GM12878 (cell line): Measurements from ENCODE around the gene RNF11. TPM values are rescaled to one million over a fixed set of nuclear protein-coding genes. Genes with fewer than 3 reads are reported as not detected.

Experiments used
- ATAC-seq: fragments of 200-7000 bp; cut with Tn5 transposase; 3 replicates; pipeline ENCODE4 v1.9.1; 2020; ENCODE audit warnings: mild to moderate bottlenecking, moderate library complexity
- BruUV-seq: library from RNA; stranded (reverse); fragments of 400-500 nt; replicated peaks from 2 replicates; lab custom pipeline; 2021; lab: Mats Ljungman, UMichigan
- CTCF ChIA-PET: fragments of 300-600 bp; sonication (Branson Sonifier 250); formaldehyde crosslinking; extraction: SDS; loops from one replicate; lab custom pipeline; 2021; ENCODE audit warnings: inconsistent platforms; lab: Yijun Ruan, JAX
- POLR2A ChIA-PET: fragments of 350-600 bp; formaldehyde crosslinking; extraction: SDS; loops from one replicate; lab custom pipeline; 2021; ENCODE audit warnings: inconsistent platforms; lab: Charles Lee
- RAD21 ChIA-PET: fragments of 300-600 bp; sonication (Branson Sonifier 250); formaldehyde crosslinking; loops from one replicate; lab custom pipeline; 2023; ENCODE audit warnings: antibody characterized with exemption; ENCODE audit not compliant: unreplicated experiment; lab: Charles Lee
- SMC1A ChIA-PET: fragments of 300-600 bp; sonication (Branson Sonifier 250); formaldehyde crosslinking; loops from one replicate; lab custom pipeline; 2023; ENCODE audit not compliant: unreplicated experiment, uncharacterized antibody; lab: Charles Lee
- DNase-seq: peaks from one replicate; pipeline ENCODE4 v3.0.0-alpha.2; 2011; ENCODE audit warnings: low read depth, low spot score
- FAIRE-seq: peaks from 3 replicates; lab custom pipeline; 2011; peaks lifted over from hg19 to GRCh38; lab: Jason Lieb, UNC
- H2AFZ ChIP-seq: 2 replicates; pipeline ENCODE4 v1.6.0; 2011; ENCODE audit warnings: low read depth, low read length, control low read depth; ENCODE audit not compliant: control insufficient read depth
- H3K27ac ChIP-seq: 2 replicates; pipeline ENCODE4 v1.5.1; 2011; ENCODE audit warnings: control low read depth; ENCODE audit not compliant: control insufficient read depth, insufficient read depth
- H3K27me3 ChIP-seq, 2 experiments: replicated peaks in 1 of 2; 2 replicates each; pipeline versions ENCODE4 v1.6.0 to v1.6.1; 2011; ENCODE audit warnings: low read length in 1 of 2; ENCODE audit not compliant: control insufficient read depth in 2 of 2, insufficient read depth in 2 of 2
- H3K36me3 ChIP-seq, 2 experiments: 2 replicates each; pipeline ENCODE4 v1.5.1; 2011; ENCODE audit warnings: low read length in 1 of 2; ENCODE audit not compliant: control insufficient read depth in 2 of 2, insufficient read depth in 2 of 2
- H3K4me1 ChIP-seq: 2 replicates; pipeline ENCODE4 v1.6.1; 2011; ENCODE audit warnings: mild to moderate bottlenecking, low read length, moderate library complexity, mixed read lengths; ENCODE audit not compliant: control insufficient read depth, insufficient read depth
- H3K4me2 ChIP-seq: 2 replicates; pipeline ENCODE4 v1.6.0; 2011; ENCODE audit warnings: control low read depth; ENCODE audit not compliant: control insufficient read depth, insufficient read depth
- H3K4me3 ChIP-seq: fragments of 200-600 bp; sonication (generic); 2 replicates; pipeline ENCODE4 v1.5.1; 2016
- H3K79me2 ChIP-seq: 2 replicates; pipeline ENCODE4 v1.6.0; 2011; ENCODE audit warnings: low read length; ENCODE audit not compliant: control insufficient read depth, insufficient read depth
- H3K9ac ChIP-seq: 2 replicates; pipeline ENCODE4 v1.8.0; 2011; ENCODE audit warnings: low read length, control low read depth, mixed read lengths; ENCODE audit not compliant: control insufficient read depth, insufficient read depth
- H3K9me3 ChIP-seq: replicated peaks from 3 replicates; pipeline ENCODE4 v1.5.1; 2011; ENCODE audit warnings: mild to moderate bottlenecking, low read length; ENCODE audit not compliant: control insufficient read depth, insufficient read depth
- H4K20me1 ChIP-seq: 2 replicates; pipeline ENCODE4 v1.6.0; 2011; ENCODE audit not compliant: control insufficient read depth, insufficient read depth
- ASH2L ChIP-seq: fragments of 300-600, 200-600 bp; sonication (generic); IDR thresholded peaks from 2 replicates; pipeline ENCODE4 v1.6.1; 2017; ENCODE audit warnings: low read depth, mild to moderate bottlenecking, borderline replicate concordance
- DPF2 ChIP-seq: fragments of 450-650 bp; IDR thresholded peaks from 2 replicates; pipeline ENCODE4 v1.6.1; 2017; ENCODE audit warnings: mild to moderate bottlenecking
- EGR1 ChIP-seq, 2 experiments: IDR thresholded peaks; 1 replicate in 1 of 2; 2 replicates in 1 of 2; pipeline ENCODE4 v1.6.1; 2011 to 2012; ENCODE audit warnings: low read depth in 2 of 2, low read length in 2 of 2, borderline replicate concordance in 1 of 2, mild to moderate bottlenecking in 1 of 2, moderate library complexity in 1 of 2
- KAT2A ChIP-seq: conservative IDR thresholded peaks from 2 replicates; pipeline ENCODE4 v1.6.1; 2011; ENCODE audit warnings: low read depth, low read length; ENCODE audit not compliant: control insufficient read depth
- MEF2A ChIP-seq: IDR thresholded peaks from 2 replicates; pipeline ENCODE4 v1.6.1; 2011; ENCODE audit warnings: low read depth, mild to moderate bottlenecking, low read length, moderate library complexity; ENCODE audit not compliant: insufficient read depth
- NFIC ChIP-seq: IDR thresholded peaks from 2 replicates; pipeline ENCODE4 v1.6.1; 2012; ENCODE audit warnings: low read depth, mild to moderate bottlenecking, inconsistent platforms, low read length, moderate library complexity
- NFXL1 ChIP-seq: fragments of 450-650 bp; IDR thresholded peaks from 2 replicates; pipeline ENCODE4 v1.6.1; 2017; ENCODE audit warnings: antibody characterized with exemption, mild to moderate bottlenecking, borderline replicate concordance
- NFYA ChIP-seq: IDR thresholded peaks from 2 replicates; pipeline ENCODE4 v1.6.1; 2011; ENCODE audit warnings: low read depth, mild to moderate bottlenecking, low read length, improper control_type of control experiment, borderline replicate concordance
- RB1 ChIP-seq: fragments of 450-650 bp; formaldehyde crosslinking; IDR thresholded peaks from 2 replicates; pipeline ENCODE4 v1.6.1; 2017; ENCODE audit warnings: mild to moderate bottlenecking, borderline replicate concordance
- SMARCA5 ChIP-seq: fragments of 450-650 bp; IDR thresholded peaks from 2 replicates; pipeline ENCODE4 v1.6.1; 2017; ENCODE audit warnings: mild to moderate bottlenecking
- SUPT20H ChIP-seq: IDR thresholded peaks from 2 replicates; pipeline ENCODE4 v1.6.1; 2011; ENCODE audit warnings: low read depth, mild to moderate bottlenecking, low read length, moderate library complexity, borderline replicate concordance; ENCODE audit not compliant: control insufficient read depth
- ZNF207 ChIP-seq: fragments of 450-650 bp; IDR thresholded peaks from 2 replicates; pipeline ENCODE4 v1.6.1; 2014; ENCODE audit warnings: antibody characterized with exemption, mild to moderate bottlenecking, borderline replicate concordance
- ZSCAN29 ChIP-seq: fragments of 450-650 bp; IDR thresholded peaks from 2 replicates; pipeline ENCODE4 v1.6.1; 2017; ENCODE audit warnings: mild to moderate bottlenecking, moderate library complexity
- WGBS: methylation state at CpG from one replicate; pipeline ENCODE4 v1.1.6; 2016; ENCODE audit warnings: low lambda C conversion rate; ENCODE audit not compliant: insufficient replicate concordance, insufficient coverage; ENCODE audit errors: missing lambda C conversion rate; 5-methylcytosine and 5-hydroxymethylcytosine counted together
- in situ Hi-C: fragments of 300-500 bp; cut with MboI; formaldehyde crosslinking; loops from 9 replicates; pipeline ENCODE4 v1.14.3; 2018; ENCODE audit warnings: mixed read lengths
- intact Hi-C: fragments of 100-400 bp; cut with micrococcal nuclease; formaldehyde crosslinking; loops from one replicate; pipeline ENCODE4 v1.14.2; 2022; ENCODE audit not compliant: unreplicated experiment
- polyA plus RNA-seq, 11 experiments: library from polyadenylated mRNA; depleted of rRNA in 4 of 11; unstranded in 6 of 11; stranded (reverse) in 5 of 11; fragments of >200 nt; fragmentation: Nextera tagmentation in 4 of 11; fragmentation: Illumina TruSeq in 1 of 11; extraction: Ambion mirVana in 4 of 11; extraction: Trizol in 1 of 11; gene quantifications; 1 replicate in 1 of 11; 2 replicates in 10 of 11; pipeline versions ENCODE4 v1.2.1 to v1.2.3, GENCODE V29; 2011 to 2016; ENCODE audit warnings: inconsistent platforms in 2 of 11, missing spikeins in 2 of 11, low read depth in 1 of 11
- total RNA-seq, 4 experiments: library from RNA; depleted of rRNA in 3 of 4; stranded (reverse); fragments of >200 nt in 3 of 4; fragmentation: Illumina TruSeq in 1 of 4; extraction: Trizol in 1 of 4; gene quantifications; 2 replicates each; pipeline versions ENCODE4 v1.2.1 to v1.2.3, GENCODE V29; 2013 to 2021
- TF ChIP-seq, protein P1 (sequence below), 3 experiments: IDR thresholded peaks in 2 of 3; conservative IDR thresholded peaks in 1 of 3; 2 replicates each; pipeline ENCODE4 v1.5.1; 2011; ENCODE audit warnings: low read depth in 3 of 3, low read length in 3 of 3, mild to moderate bottlenecking in 3 of 3, control low read depth in 2 of 3, moderate library complexity in 2 of 3, inconsistent platforms in 1 of 3, mixed read lengths in 1 of 3; ENCODE audit not compliant: control insufficient read depth in 2 of 3, insufficient read depth in 1 of 3; ENCODE audit errors: extremely low read depth in 1 of 3
- TF ChIP-seq, protein P2 (sequence below): IDR thresholded peaks from 2 replicates; pipeline ENCODE4 v1.6.1; 2011; ENCODE audit warnings: mild to moderate bottlenecking, low read depth, low read length, moderate library complexity; ENCODE audit not compliant: insufficient replicate concordance
- TF ChIP-seq, protein P3 (sequence below): fragments of 450-650 bp; IDR thresholded peaks from 2 replicates; pipeline ENCODE4 v1.6.1; 2017; ENCODE audit warnings: borderline replicate concordance
- TF ChIP-seq, protein P4 (sequence below): fragments of 450-650 bp; IDR thresholded peaks from 2 replicates; pipeline ENCODE4 v1.6.1; 2017; ENCODE audit warnings: mild to moderate bottlenecking, low read depth, inconsistent platforms; ENCODE audit not compliant: poor library complexity, severe bottlenecking

Gene RNF11
- total and polyA plus RNA-seq, 10 of the 15 experiments (the other 5 are each of a cell fraction or from before 2014, with no cell fraction given): 9.5 to 43.6 (median 32.3) TPM

DNA sequence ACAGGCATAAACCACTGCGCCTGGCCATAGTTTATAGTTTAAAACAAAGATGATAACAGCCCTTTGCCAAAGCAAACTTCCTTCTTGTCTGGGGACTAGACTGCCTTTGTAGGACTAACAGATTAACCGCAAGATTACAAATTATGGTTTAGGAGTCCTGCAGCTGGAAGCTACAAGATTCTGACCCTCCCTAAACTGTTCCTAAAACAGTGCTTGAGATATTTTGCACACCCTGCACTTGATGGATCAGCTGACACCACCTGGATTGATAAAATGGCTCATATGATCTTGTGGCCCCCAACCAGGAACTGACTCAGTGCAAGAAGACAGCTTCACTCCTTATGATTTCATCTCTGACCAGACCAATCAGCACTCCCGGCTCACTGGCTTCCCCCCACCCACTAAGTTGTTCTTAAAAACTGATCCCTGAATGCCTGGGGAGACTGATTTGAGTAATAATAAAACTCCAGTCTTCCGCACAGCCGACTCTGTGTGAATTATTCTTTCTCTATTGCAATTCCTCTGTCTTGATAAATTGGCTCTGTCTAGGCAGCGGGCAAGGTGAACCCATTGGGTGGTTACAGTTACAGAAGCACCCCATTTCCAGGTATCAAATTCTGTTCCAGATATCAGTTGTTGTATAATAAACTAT lies 13.8 kb upstream of the RNF11 start:
- 50% methylated on average over 6 of the region's 6 CpGs for WGBS

More for the DNA sequence above, 13.8 kb upstream of the RNF11 start:
- H3K27ac ChIP-seq: no peak overlapping the region
- no peak overlapping the region for H2AFZ ChIP-seq
- no peaks in the 10 kb centered on the region for H3K79me2 ChIP-seq
- no peak overlapping the region for H3K9ac ChIP-seq
- H4K20me1 ChIP-seq: no peaks in the 10 kb centered on the region
- H3K9me3 ChIP-seq: no peaks in the 10 kb centered on the region; the same call in 2 of the 3 replicates
- RAD21 ChIA-PET: no interaction called here
- DNase-seq: no peak
- no peak overlapping the region for H3K4me2 ChIP-seq
- BruUV-seq: no TSS peak
- FAIRE-seq: no peak
- H3K36me3 ChIP-seq: no peaks in the 10 kb centered on the region
- in situ Hi-C loops (no loop called here), intact Hi-C loops (no loop called here)
- H3K27me3 ChIP-seq: no peaks in the 10 kb centered on the region
- no peaks in the 10 kb centered on the region for H3K4me1 ChIP-seq
- SMC1A ChIA-PET: no interaction called here
- no peak for ATAC-seq
- TF ChIP-seq ZNF207 (no peak), NFIC (no peak), KAT2A (no peak), NFXL1 (no peak), RB1 (no peak), DPF2 (no peak), ASH2L (no peak), SMARCA5 (no peak), EGR1 (IDR thresholded peaks at IDR 0.05; ENCODE audit: borderline replicate concordance in 1 of 2, low read depth in 2 of 2, low read length in 2 of 2) (no peak), MEF2A (no peak), ZSCAN29 (no peak), NFYA (no peak), SUPT20H (no peak)
- TF ChIP-seq, protein P1, sequence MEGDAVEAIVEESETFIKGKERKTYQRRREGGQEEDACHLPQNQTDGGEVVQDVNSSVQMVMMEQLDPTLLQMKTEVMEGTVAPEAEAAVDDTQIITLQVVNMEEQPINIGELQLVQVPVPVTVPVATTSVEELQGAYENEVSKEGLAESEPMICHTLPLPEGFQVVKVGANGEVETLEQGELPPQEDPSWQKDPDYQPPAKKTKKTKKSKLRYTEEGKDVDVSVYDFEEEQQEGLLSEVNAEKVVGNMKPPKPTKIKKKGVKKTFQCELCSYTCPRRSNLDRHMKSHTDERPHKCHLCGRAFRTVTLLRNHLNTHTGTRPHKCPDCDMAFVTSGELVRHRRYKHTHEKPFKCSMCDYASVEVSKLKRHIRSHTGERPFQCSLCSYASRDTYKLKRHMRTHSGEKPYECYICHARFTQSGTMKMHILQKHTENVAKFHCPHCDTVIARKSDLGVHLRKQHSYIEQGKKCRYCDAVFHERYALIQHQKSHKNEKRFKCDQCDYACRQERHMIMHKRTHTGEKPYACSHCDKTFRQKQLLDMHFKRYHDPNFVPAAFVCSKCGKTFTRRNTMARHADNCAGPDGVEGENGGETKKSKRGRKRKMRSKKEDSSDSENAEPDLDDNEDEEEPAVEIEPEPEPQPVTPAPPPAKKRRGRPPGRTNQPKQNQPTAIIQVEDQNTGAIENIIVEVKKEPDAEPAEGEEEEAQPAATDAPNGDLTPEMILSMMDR (IDR thresholded peaks at IDR 0.05 in 2 of 3, conservative IDR thresholded peaks at IDR 0.05 in 1 of 3; ENCODE audit: control insufficient read depth in 2 of 3, extremely low read depth in 1 of 3, insufficient read depth in 1 of 3, low read depth in 3 of 3, low read length in 3 of 3): no peak
- TF ChIP-seq, protein P2, sequence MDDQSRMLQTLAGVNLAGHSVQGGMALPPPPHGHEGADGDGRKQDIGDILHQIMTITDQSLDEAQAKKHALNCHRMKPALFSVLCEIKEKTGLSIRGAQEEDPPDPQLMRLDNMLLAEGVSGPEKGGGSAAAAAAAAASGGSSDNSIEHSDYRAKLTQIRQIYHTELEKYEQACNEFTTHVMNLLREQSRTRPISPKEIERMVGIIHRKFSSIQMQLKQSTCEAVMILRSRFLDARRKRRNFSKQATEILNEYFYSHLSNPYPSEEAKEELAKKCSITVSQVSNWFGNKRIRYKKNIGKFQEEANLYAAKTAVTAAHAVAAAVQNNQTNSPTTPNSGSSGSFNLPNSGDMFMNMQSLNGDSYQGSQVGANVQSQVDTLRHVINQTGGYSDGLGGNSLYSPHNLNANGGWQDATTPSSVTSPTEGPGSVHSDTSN: no peak
- TF ChIP-seq, protein P3, sequence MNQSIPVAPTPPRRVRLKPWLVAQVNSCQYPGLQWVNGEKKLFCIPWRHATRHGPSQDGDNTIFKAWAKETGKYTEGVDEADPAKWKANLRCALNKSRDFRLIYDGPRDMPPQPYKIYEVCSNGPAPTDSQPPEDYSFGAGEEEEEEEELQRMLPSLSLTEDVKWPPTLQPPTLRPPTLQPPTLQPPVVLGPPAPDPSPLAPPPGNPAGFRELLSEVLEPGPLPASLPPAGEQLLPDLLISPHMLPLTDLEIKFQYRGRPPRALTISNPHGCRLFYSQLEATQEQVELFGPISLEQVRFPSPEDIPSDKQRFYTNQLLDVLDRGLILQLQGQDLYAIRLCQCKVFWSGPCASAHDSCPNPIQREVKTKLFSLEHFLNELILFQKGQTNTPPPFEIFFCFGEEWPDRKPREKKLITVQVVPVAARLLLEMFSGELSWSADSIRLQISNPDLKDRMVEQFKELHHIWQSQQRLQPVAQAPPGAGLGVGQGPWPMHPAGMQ: no peak
- TF ChIP-seq, protein P4, sequence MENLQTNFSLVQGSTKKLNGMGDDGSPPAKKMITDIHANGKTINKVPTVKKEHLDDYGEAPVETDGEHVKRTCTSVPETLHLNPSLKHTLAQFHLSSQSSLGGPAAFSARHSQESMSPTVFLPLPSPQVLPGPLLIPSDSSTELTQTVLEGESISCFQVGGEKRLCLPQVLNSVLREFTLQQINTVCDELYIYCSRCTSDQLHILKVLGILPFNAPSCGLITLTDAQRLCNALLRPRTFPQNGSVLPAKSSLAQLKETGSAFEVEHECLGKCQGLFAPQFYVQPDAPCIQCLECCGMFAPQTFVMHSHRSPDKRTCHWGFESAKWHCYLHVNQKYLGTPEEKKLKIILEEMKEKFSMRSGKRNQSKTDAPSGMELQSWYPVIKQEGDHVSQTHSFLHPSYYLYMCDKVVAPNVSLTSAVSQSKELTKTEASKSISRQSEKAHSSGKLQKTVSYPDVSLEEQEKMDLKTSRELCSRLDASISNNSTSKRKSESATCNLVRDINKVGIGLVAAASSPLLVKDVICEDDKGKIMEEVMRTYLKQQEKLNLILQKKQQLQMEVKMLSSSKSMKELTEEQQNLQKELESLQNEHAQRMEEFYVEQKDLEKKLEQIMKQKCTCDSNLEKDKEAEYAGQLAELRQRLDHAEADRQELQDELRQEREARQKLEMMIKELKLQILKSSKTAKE: no peak
- H3K4me3 ChIP-seq: no peak overlapping the region
- CTCF ChIA-PET: interaction anchor here (1.3 kb wide), 1 partner anchor 11 kb away, joined by 3 read pairs; no protein-coding TSS in a partner anchor
- POLR2A ChIA-PET: no interaction called here
